NCI-H2196 (cell line): ENCODE data around the gene CHCHD3.

Experiments used
- DNase-seq: peaks from one replicate; lab custom pipeline; 2025; ENCODE audit not compliant: unreplicated experiment; lab: John Stamatoyannopoulos, UW

CHCHD3 gene

GRCh38 chr7:132869166-132869861, 212.6 kb downstream of the CHCHD3 start:
- no peak for DNase-seq

GRCh38 chr7:132866551-132866950, 215.3 kb downstream of the CHCHD3 start:
- DNase-seq, result no peak

GRCh38 chr7:132866144-132866531, 215.8 kb downstream of the CHCHD3 start:
- DNase-seq, result no peak

GRCh38 chr7:132865366-132866143, 216.3 kb downstream of the CHCHD3 start:
- no peak for DNase-seq

GRCh38 chr7:132861940-132862554, 219.8 kb downstream of the CHCHD3 start:
- no peak for DNase-seq

- DNase-seq, result no peak
Observed at GRCh38 chr7:132861424-132861823, 220.5 kb downstream of the CHCHD3 start.

- DNase-seq, result no peak
Observed at GRCh38 chr7:132859199-132859598, 222.7 kb downstream of the CHCHD3 start.

GRCh38 chr7:132858760-132859159, 223.1 kb downstream of the CHCHD3 start:
- no peak for DNase-seq

- no peak for DNase-seq
Observed at GRCh38 chr7:132858251-132858650, 223.6 kb downstream of the CHCHD3 start.

GRCh38 chr7:132857703-132858102, 224.2 kb downstream of the CHCHD3 start:
- no peak for DNase-seq

- no peak for DNase-seq
Observed at GRCh38 chr7:132857031-132857430, 224.9 kb downstream of the CHCHD3 start.

- DNase-seq, result no peak
Observed at GRCh38 chr7:132856416-132856815, 225.5 kb downstream of the CHCHD3 start.

- no peak for DNase-seq
Observed at GRCh38 chr7:132855901-132856300, 226.0 kb downstream of the CHCHD3 start.

- no peak for DNase-seq
Observed at GRCh38 chr7:132854238-132854637, 227.7 kb downstream of the CHCHD3 start.

GRCh38 chr7:132847376-132847775, 234.5 kb downstream of the CHCHD3 start:
- DNase-seq, result no peak

GRCh38 chr7:132846086-132846485, 235.8 kb downstream of the CHCHD3 start:
- no peak for DNase-seq

- no peak for DNase-seq
Observed at GRCh38 chr7:132842478-132842877, 239.4 kb downstream of the CHCHD3 start.

- DNase-seq, result no peak
Observed at GRCh38 chr7:132840199-132840598, 241.7 kb downstream of the CHCHD3 start.

GRCh38 chr7:132838313-132838712, 243.6 kb downstream of the CHCHD3 start:
- no peak for DNase-seq

- no peak for DNase-seq
Observed at GRCh38 chr7:132837529-132837928, 244.4 kb downstream of the CHCHD3 start.

GRCh38 chr7:132836746-132837145, 245.1 kb downstream of the CHCHD3 start:
- DNase-seq, result no peak

- DNase-seq, result no peak
Observed at GRCh38 chr7:132830941-132831340, 250.9 kb downstream of the CHCHD3 start.
